IPS-18c (cell line): ENCODE measurements around the gene PTPRN2.
"Not testable (repeated sequence)": the region's sequence is repeated elsewhere in the genome, so short reads cannot be mapped to it uniquely, and the experiment has no call there.

ENCODE experiments used
- H3K4me3 ChIP-seq: 2 replicates; pipeline ENCODE4 v1.7.0; 2013; ENCODE audit warnings: low read depth, mild to moderate bottlenecking, low read length, moderate library complexity; ENCODE audit not compliant: insufficient read depth
- H3K9me3 ChIP-seq: one replicate; pipeline ENCODE4 v1.6.1; 2013; ENCODE audit warnings: mild to moderate bottlenecking, low read length, moderate library complexity; ENCODE audit not compliant: control insufficient read depth, insufficient read depth

Gene PTPRN2

DNA sequence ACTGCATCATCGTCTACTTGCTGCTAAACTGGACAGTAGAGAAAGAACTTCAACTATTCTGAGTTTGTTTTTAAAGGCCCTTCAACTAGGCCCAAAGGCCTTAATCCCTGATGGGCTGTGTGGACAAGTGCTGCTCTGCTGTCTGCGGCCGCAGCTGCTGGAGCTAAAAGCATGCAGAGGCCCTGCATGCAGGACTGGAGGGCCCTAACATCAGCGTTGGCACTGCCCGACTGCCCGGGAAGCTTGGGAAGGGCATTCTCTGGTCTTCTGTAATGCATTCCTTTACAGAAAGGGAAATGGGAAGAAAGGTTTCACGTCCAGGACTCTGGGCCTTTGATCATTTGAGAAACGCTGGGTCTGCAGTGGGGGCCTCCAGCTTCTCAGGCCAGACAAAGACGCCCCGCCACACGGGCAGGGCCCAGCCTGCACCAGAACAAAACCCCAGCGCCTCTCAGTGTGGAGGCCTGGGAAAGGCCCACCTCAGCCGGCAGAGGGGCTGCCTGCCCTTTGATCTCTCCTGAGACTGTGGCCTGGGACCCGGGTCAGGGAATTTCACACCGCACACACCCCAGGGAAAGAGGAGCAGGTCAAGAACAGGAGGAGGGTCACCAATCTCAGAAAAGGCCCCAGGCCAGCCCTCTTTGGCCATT is 1021.5 kb downstream of the PTPRN2 start:
- H3K4me3 ChIP-seq = no peak overlapping the region
- peaks cover 35% of the 10 kb centered on the region for H3K9me3 ChIP-seq

DNA sequence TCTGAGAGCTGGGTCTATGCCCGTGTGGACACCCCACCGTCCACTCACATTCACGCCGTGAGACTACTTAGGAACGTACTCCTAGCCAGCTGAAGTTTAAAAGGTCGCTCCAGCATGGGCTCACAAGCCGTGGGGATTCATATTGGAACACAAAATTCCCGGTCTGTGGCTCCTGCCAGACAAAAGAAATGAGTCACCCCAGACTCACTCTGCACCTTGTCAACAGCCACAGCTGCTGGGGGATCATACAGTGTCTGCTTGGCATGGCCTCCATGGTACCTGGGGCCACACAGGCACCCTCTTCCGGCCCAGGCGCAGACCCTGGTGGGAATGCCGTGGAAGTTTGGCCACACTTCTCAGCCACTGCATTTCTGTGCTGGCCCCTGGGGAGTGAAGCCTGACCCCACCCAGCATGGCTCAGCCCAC is 1022.4 kb downstream of the PTPRN2 start:
- H3K9me3 ChIP-seq = peaks cover 44% of the 10 kb centered on the region

DNA sequence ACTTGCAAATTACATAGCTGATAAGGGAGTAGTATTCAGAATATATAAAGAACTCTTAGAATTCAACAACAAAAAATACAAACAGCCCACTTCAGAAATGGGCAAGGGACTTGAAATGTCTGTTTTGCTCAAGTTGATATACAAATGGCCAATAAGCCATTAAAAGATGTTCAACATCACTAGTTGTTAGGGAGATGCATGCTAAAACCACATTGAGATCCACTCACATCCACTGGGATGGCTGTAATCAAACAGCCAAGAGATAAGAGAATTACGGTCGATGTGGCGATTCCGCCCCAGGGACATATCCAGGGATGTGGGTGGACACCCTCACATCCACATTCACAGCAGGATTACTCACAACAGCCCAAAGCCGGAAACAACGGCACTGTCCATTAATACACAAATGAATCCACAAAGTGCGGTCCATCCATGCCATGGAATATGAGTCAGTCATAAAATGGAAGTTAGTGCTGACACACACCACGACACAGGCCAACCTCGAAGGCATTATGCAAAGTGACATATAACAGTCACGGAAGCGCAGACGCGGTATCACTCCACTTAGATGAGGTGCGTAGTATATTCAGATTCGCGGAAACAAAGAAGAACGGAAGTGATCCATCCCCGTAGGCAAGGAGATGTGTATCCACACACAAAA is 1023.0 kb downstream of the PTPRN2 start:
- Histone ChIP-seq H3K9me3 (peaks cover 45% of the 10 kb centered on the region), H3K4me3 (no peak overlapping the region)

More for the DNA sequence above, 1022.4 kb downstream of the PTPRN2 start:
- no peak overlapping the region for H3K4me3 ChIP-seq

DNA sequence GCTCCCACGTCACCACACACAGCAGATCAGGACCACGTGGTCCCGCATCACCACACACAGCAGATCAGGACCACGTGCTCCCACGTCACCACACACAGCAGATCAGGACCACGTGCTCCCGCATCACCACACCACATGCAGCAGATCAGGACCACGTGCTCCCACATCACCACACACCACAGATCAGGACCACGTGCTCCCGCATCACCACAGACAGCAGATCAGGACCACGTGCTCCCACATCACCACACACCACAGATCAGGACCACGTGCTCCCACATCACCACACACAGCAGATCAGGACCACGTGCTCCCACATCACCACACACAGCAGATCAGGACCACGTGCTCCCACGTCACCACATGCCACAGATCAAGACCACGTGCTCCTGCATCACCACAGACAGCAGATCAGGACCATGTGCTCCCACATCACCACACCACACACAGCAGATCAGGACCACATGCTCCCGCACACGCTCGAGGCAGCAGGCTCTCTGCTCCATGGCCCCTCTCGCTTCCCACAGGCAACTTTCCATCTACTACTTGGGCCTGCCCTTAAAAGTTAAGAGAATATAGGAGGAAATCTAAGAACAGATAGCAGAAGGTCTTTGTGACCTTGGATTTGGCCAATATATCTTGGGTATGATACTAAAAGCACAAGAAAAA is 1024.0 kb downstream of the PTPRN2 start:
- H3K9me3 ChIP-seq = peaks cover 41% of the 10 kb centered on the region

DNA sequence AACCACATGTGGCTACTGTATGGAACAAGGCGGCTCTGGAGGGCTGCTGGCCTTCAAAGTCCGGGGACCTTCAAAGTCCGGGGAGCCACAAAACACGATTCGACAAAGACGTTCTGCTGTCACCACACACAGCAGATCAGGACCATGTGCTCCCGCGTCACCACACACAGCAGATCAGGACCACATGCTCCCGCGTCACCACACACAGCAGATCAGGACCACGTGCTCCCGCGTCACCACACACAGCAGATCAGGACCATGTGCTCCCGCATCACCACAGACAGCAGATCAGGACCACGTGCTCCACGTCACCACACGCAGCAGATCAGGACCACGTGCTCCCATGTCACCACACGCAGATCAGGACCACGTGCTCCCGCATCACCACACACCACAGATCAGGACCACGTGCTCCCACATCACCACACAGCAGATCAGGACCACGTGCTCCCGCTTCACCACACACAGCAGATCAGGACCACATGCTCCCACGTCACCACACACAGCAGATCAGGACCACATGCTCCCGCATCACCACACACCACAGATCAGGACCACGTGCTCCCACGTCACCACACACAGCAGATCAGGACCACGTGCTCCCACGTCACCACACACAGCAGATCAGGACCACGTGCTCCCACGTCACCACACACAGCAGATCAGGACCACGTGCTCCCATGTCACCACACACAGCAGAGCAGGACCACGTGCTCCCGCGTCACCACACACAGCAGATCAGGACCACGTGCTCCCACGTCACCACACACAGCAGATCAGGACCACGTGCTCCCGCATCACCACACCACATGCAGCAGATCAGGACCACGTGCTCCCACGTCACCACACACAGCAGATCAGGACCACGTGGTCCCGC is 1024.9 kb downstream of the PTPRN2 start:
- H3K9me3 ChIP-seq = peaks cover 45% of the 10 kb centered on the region
- H3K4me3 ChIP-seq = not testable (repeated sequence)

More for the DNA sequence above, 1024.0 kb downstream of the PTPRN2 start:
- not testable (repeated sequence) for H3K4me3 ChIP-seq

DNA sequence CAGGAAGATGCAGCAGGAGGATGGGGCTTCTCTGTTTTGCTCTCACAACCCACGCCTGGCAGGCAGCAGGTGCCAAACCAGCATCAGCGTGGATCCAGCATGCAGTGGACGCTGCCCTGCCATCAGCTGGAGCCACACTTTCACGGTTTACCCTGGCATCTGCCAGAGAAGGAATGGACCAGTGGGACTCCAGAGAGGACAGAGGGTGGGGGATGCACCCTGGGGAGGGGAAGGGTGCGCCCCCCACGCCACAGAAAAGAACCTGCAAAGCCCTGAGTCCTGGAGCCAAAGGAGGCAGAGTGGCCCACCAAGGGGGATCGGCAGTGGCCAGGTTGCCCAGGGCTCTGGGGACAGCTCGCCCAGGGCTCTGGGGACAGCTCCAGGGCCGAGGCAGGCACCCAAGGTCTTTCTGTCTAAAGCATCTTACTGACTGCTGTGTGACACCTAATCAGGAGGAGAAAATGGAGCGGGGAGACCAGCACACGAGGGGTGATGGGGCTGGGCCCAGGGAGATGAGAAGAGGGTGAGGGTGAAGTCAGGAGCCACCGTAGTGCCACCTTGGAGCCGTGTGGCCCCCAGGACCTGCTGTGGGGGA is 1025.7 kb downstream of the PTPRN2 start:
- H3K9me3 ChIP-seq = peaks cover 46% of the 10 kb centered on the region
- H3K4me3 ChIP-seq = peak overlapping the region; percentile 20; the same call in 1 of the 2 replicates

DNA sequence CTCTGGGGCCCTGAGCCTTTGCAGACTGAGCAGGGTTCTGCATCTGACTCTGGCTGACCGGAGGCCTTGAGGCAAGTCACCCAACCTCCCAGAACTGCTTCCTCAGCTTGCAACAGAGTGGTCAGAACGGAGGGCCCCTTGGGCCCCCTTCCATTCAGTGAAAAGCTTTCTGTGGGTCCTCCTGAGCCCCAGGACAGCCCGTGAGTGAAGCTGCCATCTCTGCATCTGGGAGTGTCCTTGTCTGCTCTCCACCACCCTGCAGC is 1026.2 kb downstream of the PTPRN2 start:
- Histone ChIP-seq H3K9me3 (peaks cover 48% of the 10 kb centered on the region), H3K4me3 (peak overlapping the region; percentile 20; the same call in 1 of the 2 replicates)

DNA sequence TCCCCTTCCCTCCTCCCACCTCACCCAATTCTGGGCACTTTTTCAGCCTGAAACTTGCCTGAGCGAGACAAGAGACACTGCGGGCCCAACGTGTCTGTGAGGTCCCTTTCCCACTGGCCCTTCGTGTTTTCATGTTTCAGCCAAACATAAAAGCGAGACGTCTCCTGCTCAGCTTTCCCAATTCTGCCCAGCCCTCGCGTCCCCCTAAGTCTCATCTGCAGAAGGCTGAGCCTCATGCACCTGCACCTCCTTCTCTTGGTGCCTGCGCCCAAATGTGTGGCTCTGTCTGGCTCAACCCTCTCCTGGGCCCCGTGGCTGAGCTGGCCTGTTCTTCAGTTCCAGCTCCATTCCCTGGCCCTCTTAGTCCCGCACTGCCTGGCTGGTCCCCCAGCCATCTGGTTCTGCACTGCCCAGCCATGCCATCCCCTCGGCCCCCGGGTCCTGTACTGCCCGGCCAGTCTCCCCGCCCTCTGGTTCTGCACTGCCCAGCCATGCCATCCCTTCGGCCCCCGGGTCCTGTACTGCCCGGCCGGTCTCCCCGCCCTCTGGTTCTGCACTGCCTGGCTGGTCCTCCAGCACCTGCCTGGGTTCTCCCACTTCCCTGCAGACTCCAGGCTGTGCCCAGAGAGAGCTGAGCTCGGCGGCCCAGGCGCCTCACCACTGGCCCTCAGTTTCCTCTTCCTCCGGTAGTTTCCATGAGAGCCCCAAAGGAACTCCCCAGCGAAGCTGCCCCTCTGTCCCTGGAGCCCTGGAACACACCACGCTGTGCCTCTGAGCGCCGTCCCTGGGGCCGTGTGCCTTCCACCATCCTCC is 1026.7 kb downstream of the PTPRN2 start:
- H3K9me3 ChIP-seq = peaks cover 53% of the 10 kb centered on the region
- H3K4me3 ChIP-seq = no peak overlapping the region

DNA sequence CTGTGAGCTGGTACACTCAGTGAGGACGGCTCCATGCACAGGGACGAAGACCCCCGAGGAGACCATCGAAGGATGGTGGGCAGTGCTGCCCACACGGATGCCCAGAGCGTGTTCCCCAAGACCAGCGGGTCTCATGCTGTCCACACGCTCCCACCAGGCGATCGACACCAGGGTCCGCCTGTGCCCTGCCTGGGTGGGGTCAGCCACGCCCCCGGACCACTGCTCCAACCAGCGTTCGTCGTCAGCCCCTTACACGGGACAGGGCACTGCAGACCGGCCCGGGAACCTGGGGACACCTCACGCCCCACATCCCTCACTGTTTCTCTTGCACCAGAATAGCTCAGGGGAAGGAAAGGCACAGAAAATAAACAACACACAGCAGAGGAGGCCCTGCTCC is 1027.4 kb downstream of the PTPRN2 start:
- H3K9me3 ChIP-seq = peaks cover 56% of the 10 kb centered on the region

DNA sequence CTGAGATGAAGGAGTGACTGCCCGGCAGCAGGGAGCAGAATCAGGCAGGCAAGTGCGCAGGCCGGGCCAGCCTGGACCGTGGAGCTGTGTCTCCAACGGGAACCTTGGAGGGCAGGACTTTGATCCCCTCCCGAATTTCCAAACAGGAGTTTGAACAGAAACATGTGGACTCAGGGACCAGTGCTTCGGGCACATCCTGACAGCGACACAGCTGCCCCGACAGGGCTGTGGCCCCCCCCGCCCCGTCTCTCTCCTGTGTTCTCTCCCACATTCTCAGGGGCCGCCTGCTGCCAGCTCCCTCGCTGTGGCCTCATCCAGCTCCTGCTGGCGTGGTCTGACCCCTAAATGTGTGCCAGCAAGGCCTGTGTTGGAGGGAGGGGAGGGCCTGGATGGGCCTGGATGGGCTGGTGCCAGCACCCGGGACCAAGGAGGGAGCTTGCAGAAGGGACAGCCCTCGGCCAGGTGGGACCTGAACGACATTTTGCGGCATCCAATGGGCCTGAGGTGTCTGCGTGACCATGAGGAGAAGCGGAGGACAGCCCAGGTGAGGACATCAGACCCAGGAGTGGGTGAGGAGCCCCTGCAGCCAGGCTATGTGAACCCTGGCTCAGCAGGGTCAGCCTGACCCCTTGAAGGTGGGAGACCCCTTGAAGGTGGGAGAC is 1027.9 kb downstream of the PTPRN2 start:
- H3K9me3 ChIP-seq = peaks cover 57% of the 10 kb centered on the region
- no peak overlapping the region for H3K4me3 ChIP-seq

More for the DNA sequence above, 1027.4 kb downstream of the PTPRN2 start:
- no peak overlapping the region for H3K4me3 ChIP-seq

DNA sequence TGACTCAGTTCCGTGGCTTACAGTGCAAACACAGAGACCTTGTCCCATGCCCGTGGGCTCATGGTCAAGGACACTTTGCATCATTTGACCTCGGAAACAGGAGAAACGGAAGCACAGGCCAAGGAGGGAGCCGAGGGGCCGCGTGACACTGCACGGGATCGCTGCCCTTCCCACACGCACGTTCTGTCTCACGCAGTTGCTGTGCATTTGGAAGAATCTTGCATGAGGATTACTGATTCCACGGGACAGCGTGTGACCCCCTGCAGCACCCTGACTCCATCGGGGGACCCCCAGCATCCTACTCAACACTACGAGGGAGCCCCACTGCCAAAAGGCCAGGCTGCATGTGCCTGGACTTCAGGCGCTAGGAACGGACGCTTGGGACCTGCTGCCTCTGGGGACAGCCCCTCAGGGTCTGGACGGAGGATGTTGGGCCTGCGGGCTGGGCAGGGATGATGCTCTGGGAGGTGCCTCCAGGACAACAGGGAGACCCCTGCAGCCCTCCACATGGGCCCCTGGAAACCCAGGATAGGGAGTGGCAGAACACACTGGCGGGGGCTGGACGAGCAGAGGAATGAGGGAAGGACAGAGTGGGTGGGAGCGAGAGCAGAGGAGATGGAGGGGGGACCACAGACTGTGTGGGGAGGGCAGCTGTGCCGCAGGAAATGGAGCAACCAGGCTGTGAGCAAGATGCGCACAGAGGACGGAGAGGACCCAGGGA is 1028.6 kb downstream of the PTPRN2 start:
- no peak overlapping the region for H3K4me3 ChIP-seq
- H3K9me3 ChIP-seq = peaks cover 57% of the 10 kb centered on the region

DNA sequence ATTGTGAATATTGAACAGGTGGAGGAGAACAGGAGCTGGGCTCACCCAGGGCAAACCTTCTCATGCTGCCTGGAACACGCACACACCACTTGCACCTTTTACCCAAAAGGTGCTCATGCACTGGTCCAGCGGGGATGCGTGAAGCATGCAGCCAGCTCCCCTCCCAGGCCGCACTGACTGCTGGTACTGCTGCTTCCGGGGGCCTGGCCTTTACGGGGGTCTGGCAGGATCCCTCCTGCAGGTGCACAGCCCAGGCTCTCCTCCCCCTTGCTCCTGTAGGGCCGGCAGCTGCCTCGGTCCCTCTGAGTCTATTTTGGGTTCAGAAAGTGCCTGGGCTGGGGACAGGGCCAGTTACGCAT is 1029.1 kb downstream of the PTPRN2 start:
- Histone ChIP-seq H3K9me3 (peaks cover 53% of the 10 kb centered on the region), H3K4me3 (no peak overlapping the region)

DNA sequence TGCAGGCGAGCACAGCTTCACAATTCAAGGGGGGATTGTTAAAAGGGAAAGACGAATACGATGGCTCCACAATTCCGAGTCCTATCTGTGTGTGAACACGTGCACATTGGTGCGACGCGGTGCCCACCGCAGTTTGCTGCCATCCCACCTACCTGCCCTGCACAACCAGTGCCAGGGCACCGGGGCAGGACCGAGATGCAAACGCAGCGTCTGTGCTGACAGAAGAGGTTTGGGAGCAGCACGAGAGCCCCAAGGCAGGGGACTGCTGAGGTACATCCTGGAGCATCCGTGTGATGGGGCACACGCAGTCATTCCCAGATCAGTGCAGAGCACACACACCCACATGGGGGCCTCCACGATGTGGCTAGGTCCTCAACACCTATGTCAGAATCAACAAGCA is 1029.6 kb downstream of the PTPRN2 start:
- Histone ChIP-seq H3K4me3 (no peak overlapping the region), H3K9me3 (peaks cover 55% of the 10 kb centered on the region)

DNA sequence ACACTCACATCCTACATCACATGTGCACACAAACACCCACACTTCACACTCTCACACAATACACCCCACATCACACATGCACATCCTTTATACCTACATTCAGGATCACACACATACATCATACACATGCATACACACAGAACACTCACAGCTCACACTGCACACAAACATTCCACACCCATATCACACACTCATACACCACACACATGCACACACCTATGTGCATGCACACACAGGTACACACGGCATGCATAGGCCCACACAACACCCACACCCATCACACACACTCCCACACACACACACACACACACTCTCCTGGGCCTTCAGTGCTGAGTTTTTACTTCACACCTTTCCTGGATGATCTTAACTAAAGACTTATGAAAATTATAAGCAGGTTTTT is 1030.4 kb downstream of the PTPRN2 start:
- Histone ChIP-seq H3K4me3 (no peak overlapping the region; the same call in 1 of the 2 replicates), H3K9me3 (peaks cover 55% of the 10 kb centered on the region)

DNA sequence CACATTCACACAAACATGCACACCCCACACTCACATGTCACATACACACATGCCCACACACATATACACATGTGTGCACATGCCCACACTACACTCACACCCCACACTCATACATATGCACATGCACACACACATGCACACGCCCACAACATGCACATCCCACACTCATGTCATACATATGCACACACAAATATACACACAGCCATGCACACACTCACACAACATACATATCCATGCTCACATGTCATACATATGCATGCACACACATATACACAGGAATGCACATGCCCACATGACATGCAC is 1031.0 kb downstream of the PTPRN2 start:
- peaks cover 53% of the 10 kb centered on the region for H3K9me3 ChIP-seq

More for the DNA sequence above, 1031.0 kb downstream of the PTPRN2 start:
- H3K4me3 ChIP-seq = peak overlapping the region; percentile 20; the same call in 1 of the 2 replicates
